ENCODE measurements around the gene CD34.

CD34 gene

DNA sequence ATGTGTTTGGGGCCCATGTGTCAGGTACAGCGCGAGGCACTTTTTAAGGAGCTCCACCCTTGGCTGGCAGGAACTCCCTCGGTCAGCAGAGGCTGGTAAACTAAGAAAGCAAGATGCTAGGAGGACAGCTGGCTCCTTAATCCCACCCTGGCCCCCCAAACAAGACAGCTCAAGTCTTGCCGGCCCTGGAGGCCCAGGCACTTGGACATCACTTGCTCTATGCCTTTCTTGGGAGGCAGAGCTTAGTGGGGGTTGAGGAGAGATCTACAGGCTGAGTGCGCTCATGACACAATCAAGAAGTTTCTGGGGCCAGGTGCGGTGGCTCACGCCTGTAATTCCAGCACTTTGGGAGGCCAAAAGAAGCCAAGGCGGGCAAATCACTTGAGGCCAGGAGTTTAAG, 78.1 kb downstream of the CD34 start:
- DNase-seq (ENCODE audit: low read depth): no peak

- peak; percentile 84 for DNase-seq (ENCODE audit: low read depth)
Measured at GRCh38 chr1:207831517-207832327, 79.2 kb downstream of the CD34 start.
